NCI-H128 (cell line): ENCODE measurements around the gene PSTPIP1.

Experiments
- DNase-seq: peaks from one replicate; lab custom pipeline; 2025; ENCODE audit not compliant: unreplicated experiment; lab: John Stamatoyannopoulos, UW

The PSTPIP1 gene

GRCh38 chr15:77068633-77069032 lies 73.7 kb downstream of the PSTPIP1 start:
- DNase-seq, result no peak

DNA sequence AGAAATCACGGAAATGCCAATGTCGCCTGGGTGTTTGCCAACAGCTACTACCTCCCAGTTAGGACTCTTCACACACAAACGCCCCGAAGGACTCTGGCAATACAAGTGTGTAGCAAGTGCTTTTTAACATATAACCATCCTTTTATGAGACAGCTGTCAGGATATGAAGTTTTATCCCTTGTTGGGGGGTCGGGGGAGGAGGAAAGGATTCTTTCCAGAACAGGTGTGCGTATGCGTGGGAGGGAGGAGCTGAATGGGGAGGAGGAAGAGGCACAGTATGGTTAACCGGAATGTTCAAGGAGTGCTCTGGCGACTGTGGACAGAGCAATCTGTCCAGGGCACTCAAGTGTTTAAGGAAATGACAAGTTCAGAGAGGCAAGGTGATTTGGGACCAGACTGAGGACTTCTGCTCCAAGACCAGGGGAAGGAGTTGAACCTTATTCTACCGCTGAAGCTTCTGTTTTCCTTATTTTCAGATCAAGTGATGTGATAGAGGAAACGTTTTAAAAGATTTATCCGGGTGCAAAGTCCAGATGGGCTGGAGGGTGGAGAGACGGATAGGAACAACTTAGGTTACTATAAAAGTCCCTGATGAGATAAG lies 74.7 kb downstream of the PSTPIP1 start:
- DNase-seq, result no peak

DNA sequence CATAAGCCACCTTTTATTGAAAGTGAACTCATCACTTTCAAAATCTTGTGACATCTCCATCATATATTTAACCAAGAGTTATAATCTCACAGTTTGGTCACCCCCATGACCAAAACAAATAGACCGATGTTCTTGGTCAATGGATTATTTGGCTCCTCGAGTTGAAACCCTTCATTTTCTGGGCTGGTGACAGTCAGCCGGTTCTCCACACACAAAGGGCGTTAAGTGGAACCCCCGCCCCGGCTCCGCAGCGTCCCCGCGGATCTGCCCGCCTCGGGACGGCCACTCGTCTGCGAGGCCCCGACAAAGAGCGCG lies 75.2 kb downstream of the PSTPIP1 start:
- DNase-seq, result no peak

GRCh38 chr15:77070495-77071304 lies 75.8 kb downstream of the PSTPIP1 start, which contains the start of gene TSPAN3:
Gene TSPAN3 (minus strand): TSS chr15:77071109. CDS start chr15:77070954, 155 bp downstream.
- peak; percentile 84 for DNase-seq

- DNase-seq, result no peak
Observed at GRCh38 chr15:77071305-77072223, 76.6 kb downstream of the PSTPIP1 start.

DNA sequence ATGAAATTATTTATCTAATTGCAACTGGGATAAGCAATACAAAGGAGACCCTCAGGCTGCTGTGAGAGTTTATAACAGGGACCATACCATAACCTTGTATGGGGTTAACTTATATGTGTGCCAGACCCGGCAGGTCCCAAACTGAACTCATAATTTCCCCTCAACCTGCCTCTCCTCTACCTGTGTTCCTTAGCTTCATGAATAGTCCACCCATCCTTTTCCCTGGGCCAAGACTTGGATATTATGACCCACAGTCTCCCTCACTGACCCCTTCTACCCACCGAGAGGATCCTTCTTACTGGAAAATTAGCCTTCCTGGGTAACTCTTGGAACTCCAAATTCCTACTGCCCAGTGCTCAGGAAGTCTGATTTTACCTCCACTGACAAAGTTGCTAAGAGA lies 79.4 kb downstream of the PSTPIP1 start:
- no peak for DNase-seq

DNA sequence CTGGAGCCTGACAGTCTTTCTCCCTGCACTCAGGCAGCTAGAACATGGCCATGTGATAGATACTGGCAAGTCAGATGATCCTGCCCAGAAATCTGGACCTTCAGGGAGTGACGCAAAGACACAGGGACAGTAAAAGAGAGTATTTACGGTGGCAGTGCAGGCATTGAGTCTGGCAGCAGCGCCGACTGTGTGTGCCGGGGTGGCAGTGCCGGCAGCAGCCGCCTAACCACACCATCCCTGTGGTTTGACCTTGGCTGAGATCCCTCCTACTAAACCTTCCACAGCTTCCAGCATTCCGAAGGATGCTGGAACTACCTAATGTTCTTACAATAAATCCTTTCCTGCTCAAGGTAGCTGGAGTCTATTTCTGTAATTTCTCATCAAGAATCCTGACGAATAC lies 80.6 kb downstream of the PSTPIP1 start:
- no peak for DNase-seq

GRCh38 chr15:77076323-77076915 lies 81.5 kb downstream of the PSTPIP1 start:
- no peak for DNase-seq

- no peak for DNase-seq
Observed at GRCh38 chr15:77081971-77082370, 87.0 kb downstream of the PSTPIP1 start.

DNA sequence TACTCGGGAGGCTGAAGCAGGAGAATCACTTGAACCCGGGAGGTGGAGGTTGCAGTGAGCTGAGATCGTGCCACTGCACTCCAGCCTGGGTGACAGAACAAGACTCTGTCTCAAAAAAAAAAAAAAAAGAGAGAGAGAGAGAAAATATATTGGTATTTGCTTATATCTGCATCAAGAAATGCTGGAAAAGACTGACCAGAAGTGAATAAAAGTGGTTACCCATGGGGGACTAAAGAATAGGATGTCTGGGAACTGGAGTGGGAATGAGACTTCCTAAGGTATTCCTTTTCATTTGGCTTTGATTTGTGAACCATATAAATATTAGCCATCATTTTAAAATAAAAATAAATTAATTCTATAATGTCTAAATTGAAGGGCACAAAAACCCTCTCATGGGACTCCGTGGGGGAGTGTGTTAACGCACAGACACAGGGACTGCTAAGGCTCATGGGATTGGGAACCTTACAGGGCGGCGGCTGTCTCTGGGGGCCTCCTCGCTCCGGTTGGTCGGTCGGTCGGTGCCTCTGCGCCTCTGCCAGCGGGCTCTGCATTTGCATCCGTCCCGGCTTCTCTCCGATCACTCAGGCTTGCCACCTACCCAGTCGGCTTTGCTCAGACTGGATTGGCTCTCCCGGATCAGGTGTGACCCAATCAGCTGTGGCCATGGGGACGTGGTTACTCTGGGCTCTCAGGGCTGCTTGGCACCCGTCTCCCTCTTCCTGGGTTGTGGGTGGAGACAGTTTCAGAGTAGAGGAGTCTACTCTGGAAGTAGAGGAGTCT lies 88.6 kb downstream of the PSTPIP1 start:
- peak; percentile 40 for DNase-seq

GRCh38 chr15:77084436-77084835 lies 89.5 kb downstream of the PSTPIP1 start:
- no peak for DNase-seq

DNA sequence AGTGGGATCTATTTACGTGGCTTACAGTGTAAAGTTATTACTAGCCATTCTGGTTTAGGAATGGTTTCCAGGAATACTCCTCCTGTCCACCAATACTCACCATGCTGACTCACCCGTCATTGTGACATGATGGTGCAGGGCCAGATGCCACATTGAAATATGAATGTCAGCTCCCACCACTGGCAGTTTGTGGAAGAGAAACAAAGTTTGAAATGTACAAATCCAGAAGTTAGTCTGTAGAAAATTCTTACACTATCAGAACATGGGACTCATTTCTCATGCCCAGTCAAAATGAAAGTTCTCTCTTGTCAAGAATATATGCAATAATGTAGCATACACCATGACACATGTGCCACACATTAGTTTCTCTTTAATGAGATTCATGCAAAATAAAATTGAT lies 90.4 kb downstream of the PSTPIP1 start:
- DNase-seq, result no peak
